HepG2 (cell line): ENCODE measurements around the gene FJX1. TPM values are rescaled to one million over a fixed set of nuclear protein-coding genes. Genes with fewer than 3 reads are reported as not detected.

Experiments
- ATF4 ChIP-seq, 2 experiments: fragments of 450-650 bp in 1 of 2; sonication (generic) in 1 of 2; formaldehyde crosslinking; IDR thresholded peaks; 2 replicates each; pipeline versions ENCODE4 v1.5.0 to v1.8.0; 2020 to 2022; ENCODE audit warnings: mild to moderate bottlenecking in 1 of 2, missing genetic modification reagents in 1 of 2
- EHMT2 ChIP-seq: fragments of 200-600 bp; sonication (generic); IDR thresholded peaks from 2 replicates; pipeline ENCODE4 v1.7.0; 2017; ENCODE audit warnings: antibody characterized with exemption, low read depth, low read length, borderline replicate concordance
- FOXA1 ChIP-seq, 2 experiments: fragments of 450-650 bp in 1 of 2; sonication (generic) in 1 of 2; formaldehyde crosslinking in 1 of 2; IDR thresholded peaks; 2 replicates each; pipeline versions ENCODE4 v1.4.0 to v1.6.1; 2016 to 2020; ENCODE audit warnings: missing genetic modification reagents in 1 of 2
- IKZF5 ChIP-seq: IDR thresholded peaks from 2 replicates; pipeline ENCODE4 v1.6.1; 2018; ENCODE audit warnings: missing genetic modification reagents, mild to moderate bottlenecking, missing compliant biosample characterization
- MZF1 ChIP-seq: sonication (generic); formaldehyde crosslinking; IDR thresholded peaks from 2 replicates; pipeline ENCODE4 v1.8.1; 2023; ENCODE audit warnings: mild to moderate bottlenecking, missing genetic modification reagents, borderline replicate concordance
- NFKBIZ ChIP-seq: IDR thresholded peaks from 2 replicates; pipeline ENCODE4 v1.6.1; 2018; ENCODE audit warnings: missing genetic modification reagents, missing compliant biosample characterization
- PBX3 ChIP-seq: sonication (generic); formaldehyde crosslinking; IDR thresholded peaks from 2 replicates; pipeline ENCODE4 v1.8.1; 2023; ENCODE audit warnings: missing genetic modification reagents, inconsistent platforms, borderline replicate concordance
- STAT5B ChIP-seq: sonication (generic); formaldehyde crosslinking; IDR thresholded peaks from 2 replicates; pipeline ENCODE4 v1.4.0; 2020; ENCODE audit warnings: missing genetic modification reagents
- TCF7 ChIP-seq: sonication (generic); IDR thresholded peaks from 2 replicates; pipeline ENCODE4 v1.6.1; 2016; ENCODE audit warnings: antibody characterized with exemption, low read depth
- TRIM24 ChIP-seq: sonication (generic); formaldehyde crosslinking; IDR thresholded peaks from 2 replicates; pipeline ENCODE4 v1.8.0; 2022; ENCODE audit warnings: mild to moderate bottlenecking, missing genetic modification reagents
- ZNF260 ChIP-seq: sonication (generic); formaldehyde crosslinking; IDR thresholded peaks from 2 replicates; pipeline ENCODE4 v1.4.0; 2020; ENCODE audit warnings: missing genetic modification reagents, low read depth, mild to moderate bottlenecking, borderline replicate concordance
- ZNF512B ChIP-seq: sonication (generic); formaldehyde crosslinking; IDR thresholded peaks from 2 replicates; pipeline ENCODE4 v1.5.1; 2020; ENCODE audit warnings: missing genetic modification reagents, mild to moderate bottlenecking, borderline replicate concordance
- ZNF547 ChIP-seq: sonication (generic); formaldehyde crosslinking; IDR thresholded peaks from 2 replicates; pipeline ENCODE4 v1.5.1; 2020; ENCODE audit warnings: mild to moderate bottlenecking, missing genetic modification reagents
- ZNF549 ChIP-seq: sonication (generic); formaldehyde crosslinking; IDR thresholded peaks from 2 replicates; pipeline ENCODE4 v1.5.0; 2020; ENCODE audit warnings: missing genetic modification reagents
- ZNF569 ChIP-seq: sonication (generic); formaldehyde crosslinking; IDR thresholded peaks from 2 replicates; pipeline ENCODE4 v1.5.0; 2020; ENCODE audit warnings: mild to moderate bottlenecking, missing genetic modification reagents, moderate library complexity, borderline replicate concordance
- ZNF570 ChIP-seq: sonication (generic); formaldehyde crosslinking; IDR thresholded peaks from 2 replicates; pipeline ENCODE4 v1.4.0; 2020; ENCODE audit warnings: mild to moderate bottlenecking, missing genetic modification reagents, borderline replicate concordance
- ZNF670 ChIP-seq: sonication (generic); formaldehyde crosslinking; IDR thresholded peaks from 2 replicates; pipeline ENCODE4 v1.8.0; 2022; ENCODE audit warnings: mild to moderate bottlenecking, missing genetic modification reagents, borderline replicate concordance
- ZNF703 ChIP-seq: sonication (generic); formaldehyde crosslinking; IDR thresholded peaks from 2 replicates; pipeline ENCODE4 v1.5.1; 2020; ENCODE audit warnings: missing genetic modification reagents, mild to moderate bottlenecking, moderate library complexity, borderline replicate concordance
- polyA plus RNA-seq, 8 experiments: library from polyadenylated mRNA; depleted of rRNA in 3 of 8; stranded (reverse) in 7 of 8; unstranded in 1 of 8; fragments of >200 nt; fragmentation: Illumina TruSeq in 4 of 8; extraction: Trizol in 4 of 8; gene quantifications; 2 replicates each; pipeline versions ENCODE4 v1.2.1 to v1.2.3, GENCODE V29; 2011 to 2016; ENCODE audit warnings: low read depth in 4 of 8, missing spikeins in 1 of 8, mixed read lengths in 1 of 8; ENCODE audit not compliant: insufficient read depth in 1 of 8
- total RNA-seq, 5 experiments: library from RNA; depleted of rRNA; stranded (reverse); fragments of >200 nt; fragmentation: Illumina TruSeq; extraction: Trizol; gene quantifications; 2 replicates each; pipeline ENCODE4 v1.2.3, GENCODE V29; 2016; ENCODE audit warnings: low read depth in 1 of 5

Gene FJX1
- total and polyA plus RNA-seq, 2 of the 13 experiments (the other 11 are each of a cell fraction or from before 2014, with no cell fraction given): 0.40 to 0.82 TPM

- TF ChIP-seq ZNF670 (peak; percentile 56; the same call in 1 of the 2 replicates), STAT5B (CRISPR knock-in tag) (no peak; the same call in 1 of the 2 replicates), ZNF512B (CRISPR knock-in tag) (peak; percentile 86; the same call in 1 of the 2 replicates), TCF7 (peak; percentile 59; the same call in 1 of the 2 replicates), TRIM24 (0 out of 2 replicates have a peak, but pooled peaks have one; percentile 63), ZNF260 (no peak), NFKBIZ (CRISPR knock-in tag) (peak; percentile 68; the same call in 1 of the 2 replicates), ATF4 (CRISPR knock-in tag; IDR thresholded peaks at IDR 0.05) (peak in 1 of 2 experiments; percentile 50; a peak in 1 of 4 replicates), EHMT2 (no peak), ZNF570 (CRISPR knock-in tag) (no peak), ZNF547 (CRISPR knock-in tag) (no peak), PBX3 (no peak), IKZF5 (CRISPR knock-in tag) (peak; percentile 45), ZNF703 (CRISPR knock-in tag) (no peak; the same call in 1 of the 2 replicates), MZF1 (CRISPR knock-in tag) (no peak), ZNF569 (CRISPR knock-in tag) (no peak), FOXA1 (IDR thresholded peaks at IDR 0.05) (peak; percentile 88), FOXA1 (CRISPR knock-in tag; IDR thresholded peaks at IDR 0.05) (peak; percentile 97), ZNF549 (CRISPR knock-in tag) (no peak)
Observed at GRCh38 chr11:35662061-35662648, 43.9 kb downstream of the FJX1 start (continued).
